A673 (cell line): ENCODE results near the gene TMEM170B. TPM values are rescaled to one million over a fixed set of nuclear protein-coding genes. Genes with fewer than 3 reads are reported as not detected.

Experiments used
- BruUV-seq: library from RNA; stranded (reverse); fragments of 400-500 nt; replicated peaks from 2 replicates; lab custom pipeline; 2021; lab: Mats Ljungman, UMichigan
- CTCF ChIA-PET: fragments of 300-600 bp; sonication (Branson Sonifier 250); formaldehyde crosslinking; loops from one replicate; lab custom pipeline; 2022; ENCODE audit warnings: antibody characterized with exemption; lab: Charles Lee
- POLR2A ChIA-PET: fragments of 300-600 bp; sonication (Branson Sonifier 250); formaldehyde crosslinking; loops from one replicate; lab custom pipeline; 2022; ENCODE audit warnings: antibody characterized with exemption; ENCODE audit not compliant: low non-redundant PET; lab: Charles Lee
- DNase-seq: peaks from one replicate; pipeline ENCODE4 v3.0.0-alpha.2; 2015; ENCODE audit warnings: low spot score
- H3K27ac ChIP-seq: fragments of 200-600 bp; sonication (generic); 2 replicates; pipeline ENCODE4 v1.5.1; 2016; ENCODE audit warnings: mixed run types, low read depth, mild to moderate bottlenecking, mixed read lengths, antibody characterized with exemption, low read length; ENCODE audit not compliant: poor library complexity, severe bottlenecking
- H3K27me3 ChIP-seq: fragments of 200-600 bp; sonication (generic); replicated peaks from 2 replicates; pipeline ENCODE4 v1.6.1; 2017; ENCODE audit warnings: mixed run types, low read depth, mild to moderate bottlenecking, mixed read lengths, antibody characterized with exemption, low read length; ENCODE audit not compliant: insufficient read depth, poor library complexity
- H3K36me3 ChIP-seq: fragments of 200-600 bp; sonication (generic); 2 replicates; pipeline ENCODE4 v1.6.1; 2016; ENCODE audit warnings: mixed run types, mild to moderate bottlenecking, mixed read lengths, antibody characterized with exemption, low read length; ENCODE audit not compliant: insufficient read depth, poor library complexity, severe bottlenecking
- H3K4me1 ChIP-seq: fragments of 200-600 bp; sonication (generic); 2 replicates; pipeline ENCODE4 v1.6.1; 2017; ENCODE audit warnings: mixed run types, mild to moderate bottlenecking, mixed read lengths, antibody characterized with exemption, low read length; ENCODE audit not compliant: insufficient read depth, poor library complexity, severe bottlenecking
- H3K4me3 ChIP-seq: fragments of 200-600 bp; sonication (generic); 2 replicates; pipeline ENCODE4 v1.5.1; 2016; ENCODE audit warnings: low read depth, mixed run types, mild to moderate bottlenecking, mixed read lengths, low read length; ENCODE audit not compliant: poor library complexity, severe bottlenecking
- H3K9me3 ChIP-seq: fragments of 200-600 bp; sonication (generic); 2 replicates; pipeline ENCODE4 v1.6.1; 2016; ENCODE audit warnings: mixed run types, low read depth, mild to moderate bottlenecking, mixed read lengths, antibody characterized with exemption, low read length; ENCODE audit not compliant: poor library complexity, severe bottlenecking
- CTCF ChIP-seq: fragments of 300-800, 200-600 bp; sonication (generic); conservative IDR thresholded peaks from 2 replicates; pipeline ENCODE4 v1.5.1; 2017; ENCODE audit warnings: low read depth, mild to moderate bottlenecking, antibody characterized with exemption, low read length, moderate library complexity, mixed read lengths
- EZH2 ChIP-seq: fragments of 200-600 bp; sonication (generic); IDR thresholded peaks from 2 replicates; pipeline ENCODE4 v1.6.1; 2017; ENCODE audit warnings: borderline replicate concordance, low read depth, mild to moderate bottlenecking, mixed read lengths, antibody characterized with exemption, low read length; ENCODE audit not compliant: poor library complexity, severe bottlenecking
- intact Hi-C: fragments of 100-400 bp; cut with micrococcal nuclease; formaldehyde crosslinking; loops from one replicate; pipeline ENCODE4 v1.10.0; 2022; ENCODE audit not compliant: unreplicated experiment
- total RNA-seq: library from RNA; stranded (reverse); gene quantifications from 2 replicates; pipeline ENCODE4 v1.2.3, GENCODE V29; 2021

Gene TMEM170B
- total RNA-seq, 1 experiment from 2014 or later, result 9.5 TPM

GRCh38 chr6:11614534-11615213, 77.1 kb downstream of the TMEM170B start:
- ChIA-PET CTCF (no interaction called here), POLR2A (no interaction called here)
- Histone ChIP-seq H3K36me3 (no peaks in the 10 kb centered on the region), H3K4me3 (no peak overlapping the region), H3K27me3 (no peaks in the 10 kb centered on the region), H3K9me3 (no peaks in the 10 kb centered on the region), H3K4me1 (no peaks in the 10 kb centered on the region), H3K27ac (no peak overlapping the region)
- intact Hi-C loops, result no loop called here
- BruUV-seq, result no TSS peak
- no peak for TF ChIP-seq EZH2
- no peak for TF ChIP-seq CTCF
- no peak for DNase-seq

- Histone ChIP-seq H3K9me3 (no peaks in the 10 kb centered on the region), H3K27me3 (no peaks in the 10 kb centered on the region), H3K27ac (no peak overlapping the region), H3K4me1 (no peaks in the 10 kb centered on the region), H3K4me3 (no peak overlapping the region), H3K36me3 (no peaks in the 10 kb centered on the region)
- DNase-seq, result no peak
- TF ChIP-seq CTCF, result no peak
- TF ChIP-seq EZH2, result no peak
- ChIA-PET POLR2A (no interaction called here), CTCF (no interaction called here)
- no TSS peak for BruUV-seq
- intact Hi-C loops, result no loop called here
Observed at GRCh38 chr6:11615214-11615602, 77.7 kb downstream of the TMEM170B start.

GRCh38 chr6:11616200-11616611, 78.7 kb downstream of the TMEM170B start:
- intact Hi-C loops, result no loop called here
- no TSS peak for BruUV-seq
- DNase-seq, result no peak

GRCh38 chr6:11618533-11618932, 81.0 kb downstream of the TMEM170B start:
- H3K27me3 ChIP-seq, result no peaks in the 10 kb centered on the region
- intact Hi-C loops, result no loop called here
- H3K27ac ChIP-seq, result no peak overlapping the region
- DNase-seq, result peak; percentile 32
- H3K4me3 ChIP-seq, result no peak overlapping the region
- POLR2A ChIA-PET, result no interaction called here
- H3K36me3 ChIP-seq, result no peaks in the 10 kb centered on the region
- CTCF ChIA-PET, result interaction anchor here (0.7 kb wide), 1 partner anchor 35 kb away, joined by 3 read pairs; no protein-coding TSS in a partner anchor
- no TSS peak for BruUV-seq
- H3K4me1 ChIP-seq, result no peaks in the 10 kb centered on the region
- no peaks in the 10 kb centered on the region for H3K9me3 ChIP-seq
- TF ChIP-seq EZH2, result no peak
- peak; percentile 45 for TF ChIP-seq CTCF

More at GRCh38 chr6:11616200-11616611, 78.7 kb downstream of the TMEM170B start:
- ChIA-PET POLR2A (no interaction called here), CTCF (no interaction called here)
- Histone ChIP-seq H3K9me3 (no peaks in the 10 kb centered on the region), H3K27ac (no peak overlapping the region), H3K27me3 (no peaks in the 10 kb centered on the region), H3K4me3 (no peak overlapping the region), H3K4me1 (no peaks in the 10 kb centered on the region), H3K36me3 (no peaks in the 10 kb centered on the region)
- TF ChIP-seq EZH2, result no peak
